ENCODE data around the gene TMIGD3.

GRCh38 chr1:111455642-111456031 lies 47.8 kb downstream of the TMIGD3 start:
- TF ChIP-seq, protein P1, sequence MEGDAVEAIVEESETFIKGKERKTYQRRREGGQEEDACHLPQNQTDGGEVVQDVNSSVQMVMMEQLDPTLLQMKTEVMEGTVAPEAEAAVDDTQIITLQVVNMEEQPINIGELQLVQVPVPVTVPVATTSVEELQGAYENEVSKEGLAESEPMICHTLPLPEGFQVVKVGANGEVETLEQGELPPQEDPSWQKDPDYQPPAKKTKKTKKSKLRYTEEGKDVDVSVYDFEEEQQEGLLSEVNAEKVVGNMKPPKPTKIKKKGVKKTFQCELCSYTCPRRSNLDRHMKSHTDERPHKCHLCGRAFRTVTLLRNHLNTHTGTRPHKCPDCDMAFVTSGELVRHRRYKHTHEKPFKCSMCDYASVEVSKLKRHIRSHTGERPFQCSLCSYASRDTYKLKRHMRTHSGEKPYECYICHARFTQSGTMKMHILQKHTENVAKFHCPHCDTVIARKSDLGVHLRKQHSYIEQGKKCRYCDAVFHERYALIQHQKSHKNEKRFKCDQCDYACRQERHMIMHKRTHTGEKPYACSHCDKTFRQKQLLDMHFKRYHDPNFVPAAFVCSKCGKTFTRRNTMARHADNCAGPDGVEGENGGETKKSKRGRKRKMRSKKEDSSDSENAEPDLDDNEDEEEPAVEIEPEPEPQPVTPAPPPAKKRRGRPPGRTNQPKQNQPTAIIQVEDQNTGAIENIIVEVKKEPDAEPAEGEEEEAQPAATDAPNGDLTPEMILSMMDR (IDR thresholded peaks at IDR 0.05) = no peak
- no peak for TF ChIP-seq POLR2A (IDR thresholded peaks at IDR 0.05)
